ENCODE measurements around the gene PAFAH1B2.

Gene PAFAH1B2

GRCh38 chr11:117188620-117189081, 44.6 kb downstream of the PAFAH1B2 start:
- no peak for DNase-seq (ENCODE audit: low read depth)

GRCh38 chr11:117189191-117189940, 45.3 kb downstream of the PAFAH1B2 start:
- no peak for DNase-seq (ENCODE audit: low read depth)

- no peak for DNase-seq (ENCODE audit: low read depth)
These were observed 46.0 kb downstream of the PAFAH1B2 start for GRCh38 chr11:117189941-117190544.

- DNase-seq (ENCODE audit: low read depth), result no peak
These were observed 47.8 kb downstream of the PAFAH1B2 start for GRCh38 chr11:117191680-117192400.

- DNase-seq (ENCODE audit: low read depth), result no peak
These were observed 48.4 kb downstream of the PAFAH1B2 start for GRCh38 chr11:117192401-117192875.

- DNase-seq (ENCODE audit: low read depth), result no peak
These were observed 49.3 kb downstream of the PAFAH1B2 start for GRCh38 chr11:117193130-117194020.

- no peak for DNase-seq (ENCODE audit: low read depth)
These were observed 50.2 kb downstream of the PAFAH1B2 start for GRCh38 chr11:117194267-117194666.

GRCh38 chr11:117195258-117195657, 51.2 kb downstream of the PAFAH1B2 start:
- DNase-seq (ENCODE audit: low read depth), result no peak

GRCh38 chr11:117195761-117196160, 51.7 kb downstream of the PAFAH1B2 start:
- no peak for DNase-seq (ENCODE audit: low read depth)

GRCh38 chr11:117197006-117197405, 52.9 kb downstream of the PAFAH1B2 start:
- DNase-seq (ENCODE audit: low read depth), result no peak

GRCh38 chr11:117197516-117198456, 53.7 kb downstream of the PAFAH1B2 start:
- no peak for DNase-seq (ENCODE audit: low read depth)

- DNase-seq (ENCODE audit: low read depth), result no peak
These were observed 54.5 kb downstream of the PAFAH1B2 start for GRCh38 chr11:117198613-117199012.

GRCh38 chr11:117199053-117199915, 55.2 kb downstream of the PAFAH1B2 start, which contains the start of gene TAGLN:
Gene TAGLN (plus strand): TSS chr11:117199370. CDS start chr11:117203014, 3,644 bp downstream.
- DNase-seq (ENCODE audit: low read depth), result no peak

- no peak for DNase-seq (ENCODE audit: low read depth)
These were observed 56.1 kb downstream of the PAFAH1B2 start for GRCh38 chr11:117199916-117200812.

- DNase-seq (ENCODE audit: low read depth), result no peak
These were observed 56.9 kb downstream of the PAFAH1B2 start for GRCh38 chr11:117200813-117201657.

- no peak for DNase-seq (ENCODE audit: low read depth)
These were observed 57.7 kb downstream of the PAFAH1B2 start for GRCh38 chr11:117201658-117202305.

All from stimulated activated CD8-positive, alpha-beta memory T cell treated with anti-CD3 and anti-CD28 coated beads, Interleukin-15, amount 100 ng/mL, for 24 hours (primary cell).